Glutamatergic neuron (in vitro differentiated cells): ENCODE results near the gene OR2A7. TPM values are rescaled to one million over a fixed set of nuclear protein-coding genes. Genes with fewer than 3 reads are reported as not detected.
"Not testable (repeated sequence)": the region's sequence is repeated elsewhere in the genome, so short reads cannot be mapped to it uniquely, and the experiment has no call there.

Experiments
- DNase-seq: peaks from one replicate; pipeline ENCODE4 v3.0.0; 2022
- H3K27ac Mint-ChIP-seq: one replicate; pipeline ENCODE4 v1.8.0; 2020; ENCODE audit warnings: mild to moderate bottlenecking, mixed read lengths, inconsistent platforms; ENCODE audit not compliant: unreplicated experiment
- H3K27me3 Mint-ChIP-seq: one replicate; pipeline ENCODE4 v1.8.0; 2020; ENCODE audit warnings: mild to moderate bottlenecking, moderate library complexity, mixed read lengths, inconsistent platforms; ENCODE audit not compliant: unreplicated experiment
- H3K36me3 Mint-ChIP-seq: one replicate; pipeline ENCODE4 v1.8.0; 2020; ENCODE audit warnings: mild to moderate bottlenecking, mixed read lengths, inconsistent platforms; ENCODE audit not compliant: unreplicated experiment
- H3K4me1 Mint-ChIP-seq: one replicate; pipeline ENCODE4 v1.8.0; 2020; ENCODE audit warnings: mild to moderate bottlenecking, low read depth, mixed read lengths, inconsistent platforms; ENCODE audit not compliant: unreplicated experiment
- H3K4me3 Mint-ChIP-seq: one replicate; pipeline ENCODE4 v1.8.0; 2020; ENCODE audit warnings: mild to moderate bottlenecking, mixed read lengths, inconsistent platforms; ENCODE audit not compliant: unreplicated experiment
- H3K9me3 Mint-ChIP-seq: one replicate; pipeline ENCODE4 v1.8.0; 2020; ENCODE audit warnings: mild to moderate bottlenecking, moderate library complexity, mixed read lengths, inconsistent platforms; ENCODE audit not compliant: unreplicated experiment
- total RNA-seq: library from RNA; stranded (reverse); fragmentation: NEBNext Ultra II Directional; extraction: Animal tissue kit (Norgen Biotek cat#: 25700); gene quantifications from one replicate; pipeline ENCODE4 v1.2.1, GENCODE V29; 2021; ENCODE audit not compliant: unreplicated experiment

The OR2A7 gene
- total RNA-seq, 1 donor from 2014 or later = 0.22 TPM

DNA sequence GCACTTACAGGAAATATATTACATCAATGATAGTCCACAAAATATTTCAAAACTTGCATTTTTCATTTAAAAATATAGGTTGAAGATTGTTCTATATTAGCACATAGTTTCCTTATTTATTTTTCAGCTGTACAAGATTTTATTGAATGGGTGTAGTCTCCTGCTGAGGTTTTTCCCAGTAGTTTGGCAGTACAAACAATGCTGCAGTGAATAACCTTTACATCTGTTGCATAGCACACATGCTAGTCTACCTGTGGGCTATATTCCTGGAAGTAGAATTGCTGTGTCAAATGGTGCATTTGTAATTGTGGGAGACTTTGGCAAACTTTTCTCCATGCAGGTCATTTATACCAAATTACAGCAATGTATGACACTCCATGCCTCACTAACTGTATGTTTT is 44.1 kb downstream of the OR2A7 start:
- not testable (repeated sequence) for H3K36me3 Mint-ChIP-seq, H3K27ac Mint-ChIP-seq, H3K4me1 Mint-ChIP-seq, H3K9me3 Mint-ChIP-seq, H3K27me3 Mint-ChIP-seq, DNase-seq, H3K4me3 Mint-ChIP-seq

GRCh38 chr7:144219149-144219548 is 45.4 kb downstream of the OR2A7 start:
- H3K27me3 Mint-ChIP-seq, DNase-seq, H3K9me3 Mint-ChIP-seq, H3K36me3 Mint-ChIP-seq, H3K4me3 Mint-ChIP-seq, H3K4me1 Mint-ChIP-seq, H3K27ac Mint-ChIP-seq: not testable (repeated sequence)

GRCh38 chr7:144218581-144218980 is 46.0 kb downstream of the OR2A7 start:
- not testable (repeated sequence) for H3K4me1 Mint-ChIP-seq, H3K27ac Mint-ChIP-seq, H3K4me3 Mint-ChIP-seq, H3K27me3 Mint-ChIP-seq, H3K36me3 Mint-ChIP-seq, DNase-seq, H3K9me3 Mint-ChIP-seq

- DNase-seq, H3K4me1 Mint-ChIP-seq, H3K27me3 Mint-ChIP-seq, H3K27ac Mint-ChIP-seq, H3K36me3 Mint-ChIP-seq, H3K4me3 Mint-ChIP-seq, H3K9me3 Mint-ChIP-seq: not testable (repeated sequence)
Observed at GRCh38 chr7:144217200-144217599, 47.4 kb downstream of the OR2A7 start.

Other genes starting within 250 kb of the OR2A7 start
- gene OR2A5, start 215.8 kb downstream of the OR2A7 start, total RNA-seq = not detected
- gene OR2A25, start 195.0 kb downstream of the OR2A7 start, total RNA-seq = not detected
- gene OR2A12, start 178.5 kb downstream of the OR2A7 start, total RNA-seq = not detected
- gene OR2A2, start 155.2 kb downstream of the OR2A7 start, total RNA-seq = not detected
- not detected for gene OR2A14, start 141.6 kb downstream of the OR2A7 start, total RNA-seq
- 0.17 TPM for gene CTAGE4, start 81.3 kb downstream of the OR2A7 start, total RNA-seq
- 0.69 TPM for gene ARHGEF35, start 69.0 kb downstream of the OR2A7 start, total RNA-seq
- not detected for gene OR2A42, start 25.2 kb downstream of the OR2A7 start, total RNA-seq
- 0.54 TPM for gene CTAGE8, start 4.5 kb upstream of the OR2A7 start, total RNA-seq
- gene OR2A1, start 47.6 kb upstream of the OR2A7 start, total RNA-seq = not detected
- gene ARHGEF5, start 90.6 kb upstream of the OR2A7 start, total RNA-seq = 0.93 TPM
- not detected for gene NOBOX, start 138.9 kb upstream of the OR2A7 start, total RNA-seq